ENCODE results near the gene PODXL.

DNA sequence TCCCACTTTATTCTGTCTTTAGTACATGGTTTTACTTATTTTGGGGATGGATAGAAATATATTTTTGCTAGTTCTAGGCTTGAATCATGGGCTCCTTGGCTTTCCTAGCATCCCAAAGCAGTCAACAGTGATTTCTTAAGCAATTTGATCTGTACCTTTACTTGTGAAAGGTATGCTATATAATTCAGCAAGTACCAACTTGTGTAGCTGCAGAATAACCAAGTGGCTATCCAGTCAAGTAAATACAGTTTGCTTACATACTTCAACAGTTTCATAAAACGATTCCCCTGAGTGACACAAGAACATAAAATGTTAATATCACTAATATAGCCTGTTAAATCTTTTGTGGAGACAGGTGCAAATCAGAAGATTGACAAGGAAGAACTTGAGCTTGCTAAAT lies 67.2 kb downstream of the PODXL start:
- TF ChIP-seq, protein P1, sequence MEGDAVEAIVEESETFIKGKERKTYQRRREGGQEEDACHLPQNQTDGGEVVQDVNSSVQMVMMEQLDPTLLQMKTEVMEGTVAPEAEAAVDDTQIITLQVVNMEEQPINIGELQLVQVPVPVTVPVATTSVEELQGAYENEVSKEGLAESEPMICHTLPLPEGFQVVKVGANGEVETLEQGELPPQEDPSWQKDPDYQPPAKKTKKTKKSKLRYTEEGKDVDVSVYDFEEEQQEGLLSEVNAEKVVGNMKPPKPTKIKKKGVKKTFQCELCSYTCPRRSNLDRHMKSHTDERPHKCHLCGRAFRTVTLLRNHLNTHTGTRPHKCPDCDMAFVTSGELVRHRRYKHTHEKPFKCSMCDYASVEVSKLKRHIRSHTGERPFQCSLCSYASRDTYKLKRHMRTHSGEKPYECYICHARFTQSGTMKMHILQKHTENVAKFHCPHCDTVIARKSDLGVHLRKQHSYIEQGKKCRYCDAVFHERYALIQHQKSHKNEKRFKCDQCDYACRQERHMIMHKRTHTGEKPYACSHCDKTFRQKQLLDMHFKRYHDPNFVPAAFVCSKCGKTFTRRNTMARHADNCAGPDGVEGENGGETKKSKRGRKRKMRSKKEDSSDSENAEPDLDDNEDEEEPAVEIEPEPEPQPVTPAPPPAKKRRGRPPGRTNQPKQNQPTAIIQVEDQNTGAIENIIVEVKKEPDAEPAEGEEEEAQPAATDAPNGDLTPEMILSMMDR (IDR thresholded peaks at IDR 0.05), result no peak
- TF ChIP-seq EZH2 (IDR thresholded peaks at IDR 0.05) (no peak), EZH2phosphoT487 (IDR thresholded peaks at IDR 0.05) (no peak)

Measured in neural progenitor cell (in vitro differentiated cells).